Breast epithelium (tissue), 3 donors: ENCODE data around the gene PHC2.

Experiments
- CTCF ChIP-seq, 3 donors: fragments of 450-650 bp; IDR thresholded peaks; one replicate each; pipeline ENCODE4 v1.5.1; 2016 to 2017; ENCODE audit warnings: antibody characterized with exemption in 3 of 3, mild to moderate bottlenecking in 3 of 3, moderate library complexity in 3 of 3
- POLR2A ChIP-seq: fragments of 450-650 bp; IDR thresholded peaks from one replicate; pipeline ENCODE4 v1.6.1; 2016; ENCODE audit warnings: antibody characterized with exemption, mild to moderate bottlenecking, moderate library complexity
- POLR2AphosphoS5 ChIP-seq, 3 donors: sonication (generic); formaldehyde crosslinking; IDR thresholded peaks; one replicate each; pipeline ENCODE4 v1.6.1; 2017; ENCODE audit warnings: antibody characterized with exemption in 3 of 3

- no peak for TF ChIP-seq CTCF (IDR thresholded peaks at IDR 0.05)
- TF ChIP-seq POLR2AphosphoS5 (IDR thresholded peaks at IDR 0.05), result no peak
- TF ChIP-seq POLR2A, result no peak
Measured at GRCh38 chr1:33373606-33374005, 57.3 kb downstream of the PHC2 start.
